Activated T-helper 1 cell treated with anti-CD3 and anti-CD28 coated beads, Interleukin-12 subunit alpha, Interleukin-12 subunit beta, Interleukin-2, Interleukin-4 antibody, amounts not matched to agents 30 ng/mL and 10 ng/mL and 1 ng/mL, durations not matched to agents 14 hours and 24 hours and 36 hours (primary cell): ENCODE results near the gene BUD23. TPM values are rescaled to one million over a fixed set of nuclear protein-coding genes. Genes with fewer than 3 reads are reported as not detected.
"Not testable (repeated sequence)": the region's sequence is repeated elsewhere in the genome, so short reads cannot be mapped to it uniquely, and the experiment has no call there.

Source experiments
- DNase-seq: peaks from one replicate; pipeline ENCODE4 v3.0.0; 2021; ENCODE audit warnings: low spot score
- H3K27ac Mint-ChIP-seq: one replicate; pipeline ENCODE4 v1.8.0; 2021; ENCODE audit warnings: mild to moderate bottlenecking, mixed read lengths
- H3K27me3 Mint-ChIP-seq: one replicate; pipeline ENCODE4 v1.8.0; 2022; ENCODE audit warnings: mild to moderate bottlenecking, moderate library complexity, mixed read lengths; ENCODE audit not compliant: insufficient read depth
- H3K36me3 Mint-ChIP-seq: one replicate; pipeline ENCODE4 v1.8.0; 2021; ENCODE audit warnings: low read depth, mixed read lengths
- H3K4me1 Mint-ChIP-seq: one replicate; pipeline ENCODE4 v1.8.0; 2021; ENCODE audit warnings: low read depth, mixed read lengths
- H3K4me3 Mint-ChIP-seq: one replicate; pipeline ENCODE4 v1.8.0; 2021; ENCODE audit warnings: mild to moderate bottlenecking, moderate library complexity, mixed read lengths
- H3K9me3 Mint-ChIP-seq: one replicate; pipeline ENCODE4 v1.8.0; 2021; ENCODE audit warnings: mixed read lengths
- intact Hi-C: fragments of 100-400 bp; cut with micrococcal nuclease; formaldehyde crosslinking; loops from one replicate; pipeline ENCODE4 v1.15.1; 2024
- total RNA-seq: library from RNA; stranded (reverse); gene quantifications from 2 replicates; pipeline ENCODE4 v1.2.3, GENCODE V29; 2022

Gene BUD23
- total RNA-seq, 1 donor from 2014 or later = 128 TPM

- Mint-ChIP-seq H3K36me3 (peaks cover 13% of the 10 kb centered on the region), H3K27ac (no peak overlapping the region), H3K4me3 (no peak overlapping the region), H3K9me3 (no peaks in the 10 kb centered on the region), H3K4me1 (peaks cover 8% of the 10 kb centered on the region), H3K27me3 (peaks cover 1% of the 10 kb centered on the region)
- DNase-seq = no peak
- intact Hi-C loops = no loop called here
Measured at GRCh38 chr7:73707045-73707631, 23.7 kb downstream of the BUD23 start.

- peaks cover 6% of the 10 kb centered on the region for H3K36me3 Mint-ChIP-seq
- no peaks in the 10 kb centered on the region for H3K9me3 Mint-ChIP-seq
- intact Hi-C loops = no loop called here
- H3K4me3 Mint-ChIP-seq = no peak overlapping the region
- H3K4me1 Mint-ChIP-seq = peaks cover 17% of the 10 kb centered on the region
- H3K27ac Mint-ChIP-seq = no peak overlapping the region
- DNase-seq = no peak
- H3K27me3 Mint-ChIP-seq = peaks cover 1% of the 10 kb centered on the region
Measured at GRCh38 chr7:73708961-73709549, 25.7 kb downstream of the BUD23 start.

GRCh38 chr7:73712773-73713172 is 29.4 kb downstream of the BUD23 start:
- peaks cover 7% of the 10 kb centered on the region for H3K36me3 Mint-ChIP-seq
- intact Hi-C loops = no loop called here
- no peaks in the 10 kb centered on the region for H3K9me3 Mint-ChIP-seq
- H3K4me1 Mint-ChIP-seq = peaks cover 31% of the 10 kb centered on the region
- no peak for DNase-seq
- no peak overlapping the region for H3K27ac Mint-ChIP-seq
- no peak overlapping the region for H3K4me3 Mint-ChIP-seq
- H3K27me3 Mint-ChIP-seq = peaks cover 1% of the 10 kb centered on the region

- H3K27ac Mint-ChIP-seq, H3K27me3 Mint-ChIP-seq, H3K36me3 Mint-ChIP-seq, H3K9me3 Mint-ChIP-seq, H3K4me3 Mint-ChIP-seq, DNase-seq, intact Hi-C loops: not testable (repeated sequence)
- peaks cover 36% of the 10 kb centered on the region for H3K4me1 Mint-ChIP-seq
Measured at GRCh38 chr7:73713319-73713718, 29.9 kb downstream of the BUD23 start.

GRCh38 chr7:73715648-73716317 is 32.4 kb downstream of the BUD23 start:
- Mint-ChIP-seq H3K4me3 (peak overlapping the region; percentile 47), H3K36me3 (peaks cover 7% of the 10 kb centered on the region), H3K27ac (peak overlapping the region; percentile 11), H3K27me3 (peaks cover 7% of the 10 kb centered on the region), H3K9me3 (no peaks in the 10 kb centered on the region), H3K4me1 (peaks cover 43% of the 10 kb centered on the region)
- DNase-seq = no peak
- intact Hi-C loops = loop anchor here (5.0 kb wide), 1 partner anchor 193 kb away; the partner anchor contains the start of gene BAZ1B

- H3K36me3 Mint-ChIP-seq = peaks cover 7% of the 10 kb centered on the region
- peak overlapping the region; percentile 19 for H3K4me3 Mint-ChIP-seq
- peaks cover 11% of the 10 kb centered on the region for H3K27me3 Mint-ChIP-seq
- peaks cover 43% of the 10 kb centered on the region for H3K4me1 Mint-ChIP-seq
- DNase-seq = no peak
- H3K9me3 Mint-ChIP-seq = no peaks in the 10 kb centered on the region
- peak overlapping the region; percentile 48 for H3K27ac Mint-ChIP-seq
- intact Hi-C loops = loop anchor here (5.0 kb wide), 1 partner anchor 194 kb away; the partner anchor contains the start of gene BAZ1B
Measured at GRCh38 chr7:73716318-73716890, 33.0 kb downstream of the BUD23 start.

GRCh38 chr7:73717025-73717807 is 33.8 kb downstream of the BUD23 start:
- peaks cover 43% of the 10 kb centered on the region for H3K4me1 Mint-ChIP-seq
- no peak for DNase-seq
- intact Hi-C loops = loop anchor here (1.0 to 5.0 kb wide), 2 partner anchors 16 to 195 kb away; partner anchors contain the start of gene BAZ1B

GRCh38 chr7:73717991-73718405 is 34.6 kb downstream of the BUD23 start:
- Mint-ChIP-seq H3K4me3 (peak overlapping the region; percentile 88), H3K9me3 (no peaks in the 10 kb centered on the region), H3K27ac (peak overlapping the region; percentile 89), H3K36me3 (peaks cover 7% of the 10 kb centered on the region), H3K4me1 (peaks cover 36% of the 10 kb centered on the region), H3K27me3 (peaks cover 15% of the 10 kb centered on the region)
- peak; percentile 68 for DNase-seq
- intact Hi-C loops = loop anchor here (1.0 to 5.0 kb wide), 7 partner anchors 17 to 196 kb away; partner anchors contain the start of genes ABHD11, BAZ1B, BCL7B and BUD23

More at GRCh38 chr7:73717025-73717807, 33.8 kb downstream of the BUD23 start:
- H3K4me3 Mint-ChIP-seq = peak overlapping the region; percentile 88
- peak overlapping the region; percentile 89 for H3K27ac Mint-ChIP-seq
- H3K9me3 Mint-ChIP-seq = no peaks in the 10 kb centered on the region
- H3K36me3 Mint-ChIP-seq = peaks cover 7% of the 10 kb centered on the region
- peaks cover 11% of the 10 kb centered on the region for H3K27me3 Mint-ChIP-seq

- intact Hi-C loops = loop anchor here (1.0 to 5.0 kb wide), 6 partner anchors 20 to 196 kb away; partner anchors contain the start of genes ABHD11, BAZ1B, BCL7B and BUD23
- Mint-ChIP-seq H3K9me3 (no peaks in the 10 kb centered on the region), H3K4me3 (peak overlapping the region; percentile 88), H3K4me1 (peaks cover 34% of the 10 kb centered on the region), H3K27me3 (peaks cover 15% of the 10 kb centered on the region), H3K36me3 (peaks cover 7% of the 10 kb centered on the region), H3K27ac (peak overlapping the region; percentile 89)
- no peak for DNase-seq
Measured at GRCh38 chr7:73718438-73718881, 35.1 kb downstream of the BUD23 start.

GRCh38 chr7:73718905-73719805 is 35.8 kb downstream of the BUD23 start, which contains the start of gene STX1A:
STX1A (minus strand) TSS chr7:73719669; CDS start chr7:73719631, 38 bp downstream.
- Mint-ChIP-seq H3K36me3 (peaks cover 7% of the 10 kb centered on the region), H3K27ac (peak within 1 kb of the TSS; percentile 89), H3K4me3 (peak within 1 kb of the TSS; percentile 88), H3K4me1 (peaks cover 34% of the 10 kb centered on the region), H3K27me3 (peaks cover 15% of the 10 kb centered on the region), H3K9me3 (no peaks in the 10 kb centered on the region)
- DNase-seq = peak; percentile 72
- intact Hi-C loops = loop anchor here (1.0 to 5.0 kb wide), 7 partner anchors 19 to 197 kb away; partner anchors contain the start of genes ABHD11, BAZ1B, BCL7B and BUD23

GRCh38 chr7:73719806-73720169 is 36.4 kb downstream of the BUD23 start:
- Mint-ChIP-seq H3K27ac (peak overlapping the region; percentile 36), H3K27me3 (peaks cover 15% of the 10 kb centered on the region), H3K36me3 (peaks cover 7% of the 10 kb centered on the region), H3K4me1 (peaks cover 34% of the 10 kb centered on the region), H3K9me3 (no peaks in the 10 kb centered on the region), H3K4me3 (peak overlapping the region; percentile 82)
- intact Hi-C loops = loop anchor here (1.0 to 5.0 kb wide), 2 partner anchors 95 to 197 kb away; partner anchors contain the start of genes BAZ1B and MLXIPL
- DNase-seq = no peak
